Measurements from ENCODE around the gene KDM5D.

The KDM5D gene

DNA sequence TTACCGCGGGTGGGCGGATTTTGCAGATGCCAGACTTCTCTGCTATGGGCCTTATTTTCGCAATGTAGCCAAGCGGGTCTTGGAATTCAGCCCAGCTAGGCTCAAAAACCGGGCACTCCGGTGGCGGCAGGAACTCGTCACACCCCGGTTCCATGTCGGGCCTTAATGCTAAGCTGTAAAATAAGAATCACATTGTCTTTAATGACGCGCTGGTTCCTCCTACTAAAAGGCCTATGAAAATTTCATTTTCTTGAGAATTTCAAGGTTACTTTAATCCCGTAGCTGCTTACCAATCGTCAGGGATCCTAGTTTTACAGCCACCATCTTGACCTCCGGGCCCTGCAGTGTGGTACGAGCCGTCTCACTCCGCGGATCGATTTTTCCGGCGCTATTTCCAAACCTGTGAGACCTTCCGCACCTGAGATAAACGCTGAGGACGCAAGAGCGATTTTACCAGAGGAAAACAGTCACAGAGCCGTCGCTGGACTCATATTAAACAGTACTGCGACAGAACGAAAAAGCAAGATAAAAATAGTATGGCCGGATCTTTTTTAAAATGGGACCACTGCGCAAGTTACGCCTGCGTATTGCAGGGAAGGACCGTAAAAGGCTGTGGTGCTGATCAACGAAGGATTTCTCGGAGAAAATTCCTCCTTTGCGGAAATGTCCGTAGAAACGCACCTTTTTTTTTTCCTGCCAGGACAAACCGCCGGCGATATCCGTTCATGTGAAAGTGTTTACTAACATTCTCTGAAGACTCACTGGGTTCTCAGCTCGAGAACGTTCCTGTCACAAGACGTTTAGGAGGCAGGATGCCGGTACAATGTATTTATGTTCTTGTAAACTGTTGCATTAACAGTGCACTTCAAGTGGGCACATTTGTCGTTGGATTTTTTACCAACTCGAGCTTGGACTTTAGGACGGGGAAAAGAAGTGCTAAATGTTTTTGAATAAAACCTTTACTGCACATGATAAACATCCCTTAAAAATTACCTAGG lies at the start of gene KDM5D:
TSS of gene KDM5D (minus strand) at position 346 of the 998 bp plus-strand sequence. CDS start at position 154, 192 bp downstream.
- peak; percentile 78 for DNase-seq

DNA sequence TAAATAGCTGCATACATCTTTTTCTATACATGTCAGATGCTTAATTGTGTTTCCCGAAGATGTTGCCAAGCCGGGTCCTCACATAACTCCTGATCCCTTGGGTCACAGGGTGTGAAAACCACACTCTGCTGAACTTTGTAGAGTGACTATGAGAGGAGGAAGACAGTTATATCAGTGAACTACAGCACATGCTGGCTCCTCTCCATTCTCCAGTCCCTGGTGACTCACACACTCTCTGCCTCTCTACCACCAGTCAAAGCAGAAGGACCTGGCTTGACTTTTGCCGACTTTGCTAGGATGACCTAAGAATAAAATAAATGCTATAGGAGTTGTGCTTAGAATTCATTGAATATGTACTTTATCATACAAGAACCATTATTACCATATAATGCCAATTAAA lies 23.8 kb upstream of the KDM5D start:
- no peak for DNase-seq

DNA sequence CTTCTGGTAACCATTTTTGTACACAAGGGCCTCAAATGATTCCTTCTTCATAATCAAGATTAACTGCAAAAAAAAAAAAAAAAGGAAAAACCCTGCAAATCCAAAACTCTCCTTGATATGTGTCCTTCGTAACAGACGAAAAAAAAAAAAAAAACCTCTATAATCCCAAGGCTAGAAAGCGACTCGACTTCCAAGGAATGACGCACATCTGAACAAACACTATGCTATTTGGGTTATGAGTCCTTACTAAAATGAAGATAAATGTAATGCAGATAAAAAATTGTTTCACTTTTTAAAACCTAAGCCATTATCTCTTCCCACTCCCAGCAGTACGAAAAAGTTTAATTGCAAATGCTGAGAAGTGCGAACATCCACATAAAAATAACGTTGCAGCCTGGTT lies 1.2 kb downstream of the KDM5D start:
- DNase-seq, result no peak

DNA sequence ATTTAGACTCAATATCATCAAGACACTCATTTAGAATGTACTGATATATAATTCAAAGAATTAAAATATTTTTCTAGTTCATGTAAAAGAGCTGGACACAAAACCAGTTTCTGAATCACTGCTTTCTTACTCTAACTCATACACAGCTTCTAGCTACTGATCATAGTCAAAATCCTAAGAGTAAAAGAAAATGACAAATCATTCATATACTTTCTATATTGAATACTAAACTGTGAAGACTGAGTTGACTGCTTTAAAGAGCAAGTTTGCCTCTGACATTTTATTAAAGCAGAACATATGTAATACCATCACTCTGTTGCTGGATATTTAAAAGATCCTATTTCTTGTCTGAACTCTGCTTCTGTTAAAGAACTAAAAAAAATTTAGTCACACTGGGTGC lies 2.4 kb downstream of the KDM5D start:
- no peak for DNase-seq

DNA sequence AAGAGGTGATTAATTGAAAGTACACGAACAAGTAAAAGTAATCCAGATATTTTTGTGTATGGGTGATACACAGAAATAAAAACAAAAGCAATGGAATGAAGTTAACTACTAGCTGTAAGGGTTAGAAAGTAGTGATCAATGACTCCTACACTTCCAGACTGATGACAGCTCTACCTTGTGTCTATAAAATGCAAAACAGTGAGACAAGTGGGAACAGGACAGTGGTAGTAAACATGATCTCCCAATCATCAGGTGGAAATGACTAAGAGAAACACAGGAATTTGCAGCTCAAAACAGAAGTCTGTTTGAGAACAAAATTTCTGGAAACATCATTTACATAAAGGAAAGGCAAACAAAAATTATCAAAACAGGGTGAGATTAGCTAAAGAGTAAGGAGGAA lies 10.1 kb downstream of the KDM5D start:
- no peak for DNase-seq

DNA sequence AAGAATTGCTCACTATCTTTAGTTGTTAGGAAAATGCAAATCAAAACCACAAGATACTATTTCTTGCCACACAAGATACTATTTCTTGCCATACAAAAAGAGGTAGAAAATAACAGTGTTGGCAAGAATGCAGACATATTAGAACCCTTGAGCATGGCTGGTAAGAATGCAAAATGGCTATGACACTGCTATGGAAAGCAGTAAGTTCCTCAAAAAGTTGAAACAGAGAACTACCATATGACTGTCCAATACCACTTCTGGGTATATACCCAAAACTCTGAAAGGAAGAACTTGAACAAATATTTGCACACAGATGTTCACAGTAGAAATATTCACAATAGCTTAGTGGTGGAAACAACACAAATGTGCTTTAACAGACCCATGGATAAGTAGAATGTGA lies 26.6 kb downstream of the KDM5D start:
- no peak for DNase-seq

DNA sequence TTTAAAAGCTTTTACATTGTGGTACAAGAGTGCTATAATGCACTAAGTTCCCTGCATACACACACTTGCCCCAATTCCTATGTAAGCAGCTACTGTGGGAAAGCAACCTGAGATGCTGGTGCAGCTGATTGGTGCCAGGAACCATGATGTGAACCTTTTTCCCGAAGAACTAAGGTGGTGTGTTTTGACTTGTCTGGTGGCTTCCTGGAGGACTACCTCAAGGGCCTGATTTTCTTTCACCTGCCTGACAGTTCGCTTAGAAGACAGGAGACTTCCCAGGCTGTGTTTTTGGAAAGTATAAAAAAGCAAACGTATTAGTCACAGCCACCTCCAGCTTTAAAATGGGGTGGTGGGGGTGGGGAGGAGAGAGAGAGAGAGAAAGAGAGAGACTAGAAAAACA lies 27.4 kb downstream of the KDM5D start:
- no peak for DNase-seq

DNA sequence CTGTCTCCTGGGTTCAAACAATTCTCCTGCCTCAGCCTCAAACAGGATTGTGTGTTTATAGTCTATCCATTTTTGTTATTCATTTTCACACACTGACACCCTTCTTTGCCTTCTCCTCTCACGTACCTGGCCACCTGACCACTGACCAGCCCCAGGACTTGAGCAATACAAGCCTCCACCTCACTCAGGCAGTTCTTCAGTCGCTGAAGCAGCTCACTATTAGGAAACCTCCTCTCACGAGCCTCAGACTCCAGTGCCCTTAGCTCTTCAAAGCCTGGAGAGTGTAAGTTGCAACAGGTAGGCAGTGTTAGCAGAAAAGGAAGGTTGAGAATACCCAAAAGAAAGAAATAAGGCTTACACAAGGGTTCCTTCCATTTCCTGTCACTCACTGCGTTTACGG lies 29.3 kb downstream of the KDM5D start:
- no peak for DNase-seq

DNA sequence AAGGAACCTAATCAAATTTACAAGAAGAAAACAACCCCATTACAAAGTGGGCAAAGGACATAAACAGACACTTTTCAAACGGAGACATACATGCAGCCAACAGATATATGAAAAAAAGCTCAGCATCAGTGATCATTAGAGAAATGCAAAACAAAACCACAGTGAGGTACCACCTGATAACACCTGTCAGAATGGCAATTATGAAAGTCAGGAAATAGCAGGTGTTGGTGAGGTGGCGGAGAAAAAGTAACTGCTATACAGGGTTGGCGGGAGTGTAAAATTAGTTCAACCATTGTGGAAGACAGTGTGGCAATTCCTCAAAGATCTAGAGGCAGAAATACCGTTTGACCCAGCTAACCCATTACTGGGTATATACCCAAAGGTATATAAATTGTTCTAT lies 31.1 kb downstream of the KDM5D start:
- no peak for DNase-seq

DNA sequence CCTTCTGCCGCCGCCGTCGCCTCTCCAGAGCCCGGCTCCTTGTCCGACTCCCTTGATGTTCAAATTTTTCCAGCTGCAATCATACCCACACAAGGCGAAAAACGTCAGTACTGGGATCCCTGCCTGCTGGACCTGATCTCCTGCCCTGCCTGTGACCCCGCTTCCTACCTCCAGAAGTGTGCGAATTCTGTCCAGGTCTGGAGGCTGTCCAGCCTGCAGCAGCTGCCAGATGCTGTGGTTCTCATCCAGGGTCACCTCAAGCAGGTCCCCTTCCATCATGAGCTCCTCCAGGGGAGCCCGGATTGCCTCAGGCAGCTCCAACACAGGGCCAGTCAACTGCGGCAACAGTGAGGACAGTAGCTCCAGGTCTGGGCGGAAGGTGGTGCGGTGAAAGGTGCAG lies 38.3 kb downstream of the KDM5D start:
- DNase-seq, result no peak

DNA sequence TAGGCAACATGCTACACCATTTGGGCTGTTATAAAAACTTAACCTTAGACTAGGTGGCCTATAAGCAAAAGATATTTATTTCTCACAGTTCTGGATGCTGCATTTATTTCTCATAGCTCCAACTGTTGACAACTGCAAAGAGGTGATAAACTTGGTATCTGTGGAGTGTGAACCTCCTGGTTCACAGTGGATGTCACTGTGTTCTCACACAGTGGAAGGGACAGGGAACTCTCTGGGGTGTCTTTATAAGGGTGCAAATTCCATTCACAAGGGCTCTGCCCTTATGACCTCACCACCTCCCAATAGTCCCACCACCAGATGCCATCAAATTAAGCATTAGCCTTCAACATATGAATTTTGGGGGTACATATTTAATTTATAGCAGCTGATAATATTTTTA lies 46.0 kb downstream of the KDM5D start:
- no peak for DNase-seq

DNA sequence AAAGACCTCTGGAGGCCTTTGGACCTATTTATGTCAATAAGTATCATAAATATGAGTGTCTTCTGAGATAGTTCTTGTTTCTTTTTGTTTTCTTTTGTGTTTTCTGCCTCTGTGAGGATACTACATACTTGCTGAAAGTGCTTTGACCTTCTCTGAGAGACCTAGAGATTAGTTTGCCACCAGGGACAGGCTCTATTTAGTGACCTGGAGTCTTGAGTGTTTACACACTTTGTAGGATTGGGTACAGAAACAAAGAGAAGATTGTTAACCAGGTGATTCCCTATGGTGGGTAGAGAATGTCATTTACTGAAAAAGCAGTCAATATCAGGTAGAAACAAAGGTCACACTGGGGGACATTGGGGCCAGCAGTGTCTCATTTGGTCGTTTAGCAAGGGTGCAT lies 63.7 kb downstream of the KDM5D start:
- DNase-seq, result no peak
